HFFc6 (cell line): Measurements from ENCODE around the gene KATNIP. TPM values are rescaled to one million over a fixed set of nuclear protein-coding genes. Genes with fewer than 3 reads are reported as not detected.

Experiments used
- DNase-seq: peaks from one replicate; pipeline ENCODE4 v3.0.0-alpha.2; 2018
- H3K27ac Mint-ChIP-seq: 2 replicates; pipeline ENCODE4 v1.8.0; 2020; ENCODE audit warnings: mild to moderate bottlenecking, mixed read lengths
- H3K27me3 Mint-ChIP-seq: 2 replicates; pipeline ENCODE4 v1.8.0; 2021; ENCODE audit warnings: mild to moderate bottlenecking, moderate library complexity, mixed read lengths; ENCODE audit not compliant: insufficient read depth
- H3K36me3 Mint-ChIP-seq: 2 replicates; pipeline ENCODE4 v1.8.0; 2021; ENCODE audit warnings: low read depth, mixed read lengths
- H3K4me1 Mint-ChIP-seq: 2 replicates; pipeline ENCODE4 v1.8.0; 2020; ENCODE audit warnings: low read depth, mixed read lengths
- H3K4me3 Mint-ChIP-seq: 2 replicates; pipeline ENCODE4 v1.8.0; 2020; ENCODE audit warnings: mild to moderate bottlenecking, moderate library complexity, mixed read lengths
- H3K9me3 Mint-ChIP-seq: 2 replicates; pipeline ENCODE4 v1.8.0; 2020; ENCODE audit warnings: mild to moderate bottlenecking, mixed read lengths
- total RNA-seq, 6 experiments: library from RNA; stranded (reverse); fragmentation: NEBNext Ultra II Directional; extraction: Animal tissue kit (Norgen Biotek cat#: 25700); gene quantifications; 2 replicates in 1 of 6; 3 replicates in 5 of 6; pipeline ENCODE4 v1.2.3, GENCODE V29; 2021
- TF ChIP-seq, protein P1 (sequence below): fragments of 200-600 bp; sonication (generic); IDR thresholded peaks from 2 replicates; pipeline ENCODE4 v1.5.0; 2021; ENCODE audit warnings: antibody characterized with exemption, mild to moderate bottlenecking

The KATNIP gene
- total RNA-seq, 6 experiments from 2014 or later, result 18.6 to 24.1 (median 19.9) TPM

GRCh38 chr16:27583634-27584033 lies 33.7 kb downstream of the KATNIP start:
- Mint-ChIP-seq H3K27ac (no peak overlapping the region), H3K4me3 (no peak overlapping the region), H3K27me3 (peaks cover 3% of the 10 kb centered on the region), H3K4me1 (peaks cover 19% of the 10 kb centered on the region), H3K9me3 (no peaks in the 10 kb centered on the region), H3K36me3 (peaks cover 19% of the 10 kb centered on the region)
- TF ChIP-seq, protein P1, sequence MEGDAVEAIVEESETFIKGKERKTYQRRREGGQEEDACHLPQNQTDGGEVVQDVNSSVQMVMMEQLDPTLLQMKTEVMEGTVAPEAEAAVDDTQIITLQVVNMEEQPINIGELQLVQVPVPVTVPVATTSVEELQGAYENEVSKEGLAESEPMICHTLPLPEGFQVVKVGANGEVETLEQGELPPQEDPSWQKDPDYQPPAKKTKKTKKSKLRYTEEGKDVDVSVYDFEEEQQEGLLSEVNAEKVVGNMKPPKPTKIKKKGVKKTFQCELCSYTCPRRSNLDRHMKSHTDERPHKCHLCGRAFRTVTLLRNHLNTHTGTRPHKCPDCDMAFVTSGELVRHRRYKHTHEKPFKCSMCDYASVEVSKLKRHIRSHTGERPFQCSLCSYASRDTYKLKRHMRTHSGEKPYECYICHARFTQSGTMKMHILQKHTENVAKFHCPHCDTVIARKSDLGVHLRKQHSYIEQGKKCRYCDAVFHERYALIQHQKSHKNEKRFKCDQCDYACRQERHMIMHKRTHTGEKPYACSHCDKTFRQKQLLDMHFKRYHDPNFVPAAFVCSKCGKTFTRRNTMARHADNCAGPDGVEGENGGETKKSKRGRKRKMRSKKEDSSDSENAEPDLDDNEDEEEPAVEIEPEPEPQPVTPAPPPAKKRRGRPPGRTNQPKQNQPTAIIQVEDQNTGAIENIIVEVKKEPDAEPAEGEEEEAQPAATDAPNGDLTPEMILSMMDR, result no peak
- DNase-seq, result no peak

DNA sequence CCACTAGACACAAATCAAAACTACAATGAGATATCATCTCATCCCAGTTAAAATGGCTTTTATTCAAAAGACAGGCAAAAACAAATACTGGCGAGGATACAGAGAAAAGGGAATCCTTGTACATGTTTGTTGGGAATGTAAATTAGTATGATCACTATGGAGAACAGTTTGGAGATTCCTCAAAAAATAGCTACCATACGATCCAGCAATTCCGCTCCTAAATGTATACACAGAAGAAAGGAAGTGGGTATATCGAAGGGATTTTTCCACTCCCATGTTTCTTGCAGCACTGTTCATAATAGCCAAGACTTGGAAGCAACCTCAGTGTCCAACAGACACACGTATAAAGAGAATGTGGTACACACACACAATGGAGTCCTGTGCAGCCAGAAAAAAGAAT lies 35.3 kb downstream of the KATNIP start:
- no peak for DNase-seq
- no peaks in the 10 kb centered on the region for H3K9me3 Mint-ChIP-seq
- H3K36me3 Mint-ChIP-seq, result peaks cover 23% of the 10 kb centered on the region
- H3K27ac Mint-ChIP-seq, result no peak overlapping the region
- H3K27me3 Mint-ChIP-seq, result peaks cover 3% of the 10 kb centered on the region
- H3K4me3 Mint-ChIP-seq, result no peak overlapping the region
- peaks cover 4% of the 10 kb centered on the region for H3K4me1 Mint-ChIP-seq
- TF ChIP-seq, protein P1, result no peak

DNA sequence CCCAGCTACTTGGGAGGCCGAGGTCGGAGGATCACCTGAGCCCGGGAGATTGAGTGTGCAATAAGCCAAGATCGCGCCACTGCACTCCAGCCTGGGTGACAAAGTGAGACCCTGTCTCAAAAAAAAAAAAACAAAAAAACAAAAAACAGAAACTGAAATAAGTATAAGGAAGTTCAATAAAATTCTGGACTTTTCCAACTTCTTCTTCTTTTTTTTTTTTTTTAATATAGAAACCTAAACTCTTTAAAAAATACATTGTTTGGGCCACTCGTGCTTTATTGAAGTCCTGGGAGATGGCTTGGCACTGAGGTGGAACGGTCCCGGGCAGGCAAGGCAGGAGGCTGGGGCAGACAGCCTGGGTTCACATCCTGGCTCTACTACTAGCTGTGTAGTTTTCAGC lies 36.8 kb downstream of the KATNIP start:
- TF ChIP-seq, protein P1, result no peak
- Mint-ChIP-seq H3K4me3 (no peak overlapping the region), H3K9me3 (no peaks in the 10 kb centered on the region), H3K27ac (no peak overlapping the region), H3K4me1 (0 out of 2 replicates have a peak, but pooled peaks cover 2% of the 10 kb centered on the region), H3K36me3 (peaks cover 23% of the 10 kb centered on the region), H3K27me3 (peaks cover 3% of the 10 kb centered on the region)
- DNase-seq, result no peak

GRCh38 chr16:27588057-27588456 lies 38.1 kb downstream of the KATNIP start:
- H3K9me3 Mint-ChIP-seq, result no peaks in the 10 kb centered on the region
- TF ChIP-seq, protein P1, result no peak
- H3K36me3 Mint-ChIP-seq, result peaks cover 22% of the 10 kb centered on the region
- 0 out of 2 replicates have a peak, but pooled peaks cover 6% of the 10 kb centered on the region for H3K4me1 Mint-ChIP-seq
- no peak overlapping the region for H3K4me3 Mint-ChIP-seq
- DNase-seq, result no peak
- H3K27me3 Mint-ChIP-seq, result peaks cover 1% of the 10 kb centered on the region
- H3K27ac Mint-ChIP-seq, result no peak overlapping the region

DNA sequence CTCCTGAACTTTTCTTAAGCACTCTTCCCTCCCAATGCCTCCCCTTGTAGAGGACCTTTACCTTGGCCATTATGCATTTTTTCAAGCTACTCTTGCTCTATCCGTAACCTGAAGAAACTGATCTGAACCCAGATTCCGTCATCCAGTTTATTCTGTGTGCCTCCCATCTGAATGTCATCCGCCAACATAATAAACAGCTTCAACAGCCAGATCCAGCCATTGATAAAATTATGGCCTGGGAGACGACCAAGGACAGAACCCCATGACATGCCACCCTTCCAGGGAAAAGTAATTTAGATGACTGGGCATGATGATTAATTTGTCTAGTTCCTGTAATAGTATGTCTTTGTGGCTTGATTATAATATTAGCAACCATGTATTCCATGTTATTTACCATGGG lies 41.9 kb downstream of the KATNIP start:
- Mint-ChIP-seq H3K9me3 (no peaks in the 10 kb centered on the region), H3K4me1 (peaks cover 17% of the 10 kb centered on the region; the same call in 1 of the 2 replicates), H3K27ac (no peak overlapping the region), H3K4me3 (no peak overlapping the region), H3K36me3 (peaks cover 4% of the 10 kb centered on the region; the same call in 1 of the 2 replicates), H3K27me3 (peaks cover 1% of the 10 kb centered on the region)
- TF ChIP-seq, protein P1, result no peak
- DNase-seq, result no peak

DNA sequence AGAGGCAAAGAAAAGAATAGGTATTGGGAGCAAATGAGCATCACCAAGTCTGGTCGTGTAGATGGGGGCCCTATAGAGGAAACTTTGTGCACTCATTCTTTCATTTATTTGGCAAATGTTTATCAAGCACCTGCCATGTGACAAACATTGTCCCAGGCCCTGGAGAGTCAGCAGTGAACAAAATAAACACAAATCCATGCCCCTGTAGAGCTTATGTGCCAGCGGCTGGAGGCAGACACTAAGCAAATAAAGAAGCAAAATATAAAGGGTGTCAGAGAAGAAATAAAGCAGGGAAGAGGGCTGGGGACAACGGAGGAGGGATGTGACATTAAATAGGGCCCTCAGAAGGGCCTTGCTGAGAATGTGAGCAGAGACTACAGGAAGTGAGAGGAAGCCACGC lies 45.5 kb downstream of the KATNIP start:
- peaks cover 17% of the 10 kb centered on the region; the same call in 1 of the 2 replicates for H3K4me1 Mint-ChIP-seq
- no peak overlapping the region for H3K4me3 Mint-ChIP-seq
- H3K36me3 Mint-ChIP-seq, result no peaks in the 10 kb centered on the region
- no peaks in the 10 kb centered on the region; the same call in 1 of the 2 replicates for H3K27me3 Mint-ChIP-seq
- H3K9me3 Mint-ChIP-seq, result no peaks in the 10 kb centered on the region
- TF ChIP-seq, protein P1, result no peak
- DNase-seq, result no peak
- no peak overlapping the region for H3K27ac Mint-ChIP-seq
